Measurements from ENCODE around the gene PALLD.

PALLD gene

DNA sequence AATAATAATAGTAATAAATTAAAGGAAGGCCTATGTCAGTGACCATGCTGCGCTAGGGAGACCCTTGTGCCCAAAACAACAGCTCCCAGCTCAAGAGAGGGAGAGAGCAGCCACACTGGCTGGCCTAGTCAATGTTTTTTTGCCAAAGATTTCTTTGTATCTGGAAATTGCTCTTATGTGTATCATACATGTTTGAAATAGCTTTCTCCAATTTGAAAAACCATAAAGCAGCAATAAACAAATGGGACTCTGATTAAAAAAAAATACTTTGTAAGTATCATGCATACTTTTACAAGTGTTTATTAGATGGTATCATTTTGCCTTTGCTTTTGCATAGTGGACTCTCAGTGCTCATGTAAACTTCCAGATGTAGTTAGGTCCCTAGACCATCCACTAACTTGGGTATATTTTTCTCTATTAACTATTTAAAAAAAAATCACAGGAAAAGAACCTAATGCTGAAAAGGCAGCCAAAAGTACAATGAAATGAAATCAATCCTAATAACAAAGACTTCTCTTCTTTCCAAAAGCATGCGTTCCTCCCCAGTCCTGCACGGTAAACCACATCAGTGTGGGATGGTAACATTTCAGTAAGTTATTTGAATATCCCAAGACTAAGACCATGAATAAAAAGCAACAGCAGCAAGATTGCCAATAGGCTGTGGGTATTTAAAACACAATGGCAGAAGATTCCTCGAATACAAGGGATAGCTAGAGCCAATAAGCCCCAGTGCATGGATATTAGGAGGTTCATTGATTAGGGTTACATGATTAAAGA, 117.6 kb downstream of the PALLD start:
- Histone ChIP-seq H3K9ac (no peak overlapping the region), H3K4me3 (no peak overlapping the region), H4K20me1 (no peaks in the 10 kb centered on the region), H3K9me3 (replicated peaks in 1 of 11) (no peaks in the 10 kb centered on the region), H3K36me3 (no peaks in the 10 kb centered on the region), H3K27ac (no peak overlapping the region), H3K27me3 (no peaks in the 10 kb centered on the region), H3K4me1 (peaks cover 0 to 8% (median 0%) of the 10 kb centered on the region in 10 experiments; a peak in 4 of 20 replicates), H3K4me2 (no peak overlapping the region)
- no peak for TF ChIP-seq Cebpa-rat (IDR thresholded peaks at IDR 0.05)

DNA sequence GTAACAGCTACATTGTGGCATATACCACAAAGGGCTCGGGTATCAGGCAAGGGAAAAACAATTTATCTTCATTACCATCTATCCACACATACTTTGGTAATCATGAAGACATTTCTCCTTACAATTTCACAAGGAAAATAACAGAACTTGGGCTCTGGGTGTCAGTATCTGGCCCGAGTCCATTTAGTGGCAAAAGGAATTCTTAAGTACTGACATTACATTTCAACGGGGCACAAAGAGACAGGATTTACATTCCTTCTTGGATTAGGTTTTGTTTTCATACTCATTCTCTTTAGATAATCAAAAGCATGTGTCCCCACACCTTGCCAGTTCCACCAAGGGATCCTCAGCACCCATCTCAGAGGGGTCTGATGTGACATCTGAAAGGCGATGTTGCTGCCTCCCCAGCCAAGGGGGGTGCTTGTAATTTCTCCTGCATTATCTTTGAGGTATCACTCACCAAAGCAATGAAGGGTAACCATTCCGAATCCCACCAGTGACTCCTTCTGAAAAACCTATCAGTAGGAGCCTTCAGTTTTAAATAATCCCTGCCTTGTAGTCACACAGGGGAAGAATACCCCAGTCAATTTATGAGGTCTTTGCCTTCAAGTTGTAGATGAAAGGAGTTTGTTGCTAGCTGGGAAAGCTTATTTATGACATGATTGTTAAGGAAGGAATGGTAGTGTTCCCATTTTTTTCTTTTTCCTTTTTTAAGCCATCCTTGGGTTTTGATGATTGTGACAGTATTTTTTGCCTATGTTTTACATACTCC, 118.6 kb downstream of the PALLD start:
- TF ChIP-seq Cebpa-rat (IDR thresholded peaks at IDR 0.05) = no peak
- Histone ChIP-seq H3K27ac (no peak overlapping the region), H3K4me3 (no peak overlapping the region), H4K20me1 (no peaks in the 10 kb centered on the region), H3K4me2 (no peak overlapping the region), H3K9ac (no peak overlapping the region), H3K4me1 (peaks cover 0 to 8% (median 0%) of the 10 kb centered on the region in 10 experiments; a peak in 3 of 20 replicates), H3K36me3 (no peaks in the 10 kb centered on the region), H3K27me3 (no peaks in the 10 kb centered on the region), H3K9me3 (replicated peaks in 1 of 11) (no peaks in the 10 kb centered on the region)

DNA sequence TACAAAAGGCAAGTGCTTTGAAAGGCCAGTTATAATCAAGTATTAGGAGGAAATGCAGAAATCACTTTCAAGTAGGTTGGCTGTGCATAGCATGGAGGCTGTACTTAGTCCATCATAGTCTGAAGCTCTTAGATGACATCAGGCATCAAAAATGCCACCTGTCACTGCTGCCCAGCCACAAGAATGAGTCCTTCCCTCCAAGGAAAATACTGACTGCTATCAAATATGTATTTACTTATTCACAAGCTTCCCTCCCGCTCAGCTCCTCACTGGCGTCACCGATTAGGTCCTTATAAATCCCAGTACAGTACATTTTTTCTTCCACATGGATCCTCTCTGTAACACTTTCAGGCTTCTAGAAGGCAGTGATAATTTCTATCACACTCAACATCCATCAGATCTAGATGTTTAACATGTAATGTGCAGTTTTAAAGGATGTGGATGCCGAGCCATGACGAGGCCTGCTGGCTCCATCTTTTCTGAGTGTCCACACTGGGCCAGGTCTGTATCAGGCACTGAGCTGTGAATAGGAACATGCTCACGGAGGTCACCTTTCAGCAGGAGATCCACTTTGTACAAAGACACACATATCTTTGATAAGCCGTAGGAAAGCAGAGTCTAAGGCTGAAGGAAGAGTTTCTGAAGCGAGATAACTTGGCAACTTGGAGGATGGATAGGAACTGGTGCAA, 121.9 kb downstream of the PALLD start:
- no peaks in the 10 kb centered on the region for H3K27me3 ChIP-seq
- no peaks in the 10 kb centered on the region for H3K36me3 ChIP-seq
- no peak overlapping the region for H3K27ac ChIP-seq
- H3K9ac ChIP-seq = no peak overlapping the region
- H3K4me3 ChIP-seq = no peak overlapping the region
- H3K9me3 ChIP-seq (replicated peaks in 1 of 11) = no peaks in the 10 kb centered on the region
- H4K20me1 ChIP-seq = no peaks in the 10 kb centered on the region
- no peak overlapping the region for H3K4me2 ChIP-seq
- no peak for TF ChIP-seq Cebpa-rat (IDR thresholded peaks at IDR 0.05)
- H3K4me1 ChIP-seq = no peaks in the 10 kb centered on the region

DNA sequence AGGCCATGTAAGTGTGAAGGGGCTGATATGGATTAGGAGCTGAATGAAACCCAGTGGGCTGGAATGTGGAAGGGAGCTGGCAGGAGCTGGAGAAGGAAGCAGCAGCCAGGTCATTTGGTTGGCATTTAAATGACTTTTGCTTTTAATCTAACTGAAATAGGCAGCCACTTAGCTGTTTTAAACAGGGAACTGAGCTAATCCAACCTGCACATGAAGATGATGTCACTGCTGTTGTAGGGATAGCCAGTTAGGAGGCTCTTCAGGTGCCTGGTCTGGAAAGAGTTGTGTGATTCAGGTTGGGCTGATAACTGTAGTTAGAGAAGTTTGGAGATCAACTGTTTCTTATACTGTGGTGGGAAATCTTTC, 122.4 kb downstream of the PALLD start:
- Histone ChIP-seq H3K27ac (no peak overlapping the region), H3K4me2 (no peak overlapping the region), H3K4me3 (no peak overlapping the region), H3K9ac (no peak overlapping the region), H3K36me3 (no peaks in the 10 kb centered on the region), H3K27me3 (no peaks in the 10 kb centered on the region), H3K9me3 (replicated peaks in 1 of 11) (no peaks in the 10 kb centered on the region), H3K4me1 (no peaks in the 10 kb centered on the region), H4K20me1 (no peaks in the 10 kb centered on the region)
- TF ChIP-seq Cebpa-rat (IDR thresholded peaks at IDR 0.05) = no peak

DNA sequence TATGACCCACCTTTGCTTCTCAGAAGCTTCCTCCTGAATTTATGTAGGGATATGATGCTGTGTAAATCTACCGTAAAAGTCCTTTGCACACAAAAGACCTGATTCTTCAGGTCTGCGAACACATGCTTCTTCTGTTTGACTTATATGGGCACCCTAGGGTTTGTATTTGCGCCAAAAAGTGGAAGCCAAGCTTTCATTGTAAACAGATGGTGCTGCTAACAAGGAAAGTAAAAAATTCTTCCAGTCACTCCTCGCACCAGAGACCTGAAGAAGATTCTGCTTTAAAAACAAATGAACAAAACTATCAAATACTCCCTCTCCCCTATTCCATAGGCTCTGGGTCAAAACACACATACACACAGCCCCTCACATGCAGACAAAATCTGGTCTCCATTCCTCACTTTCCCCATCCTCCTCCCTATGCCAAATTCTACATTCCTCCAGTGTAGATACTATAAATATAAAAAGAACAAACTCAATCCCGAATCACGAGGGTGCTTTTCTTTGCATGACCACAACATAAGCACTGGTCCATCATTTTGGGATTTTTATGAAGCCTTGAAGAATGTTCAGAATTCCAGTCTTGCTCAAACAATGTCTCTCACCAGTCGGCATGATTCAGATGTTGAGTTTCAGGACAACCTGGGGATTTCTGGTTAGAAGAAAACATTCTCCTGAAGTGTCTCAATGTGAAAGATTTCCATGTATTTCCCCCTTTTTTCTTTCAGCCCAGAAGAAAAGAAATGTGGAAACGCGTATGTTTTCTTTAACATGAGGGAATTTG, 125.1 kb downstream of the PALLD start:
- H3K36me3 ChIP-seq = no peaks in the 10 kb centered on the region
- H3K27ac ChIP-seq = no peak overlapping the region
- H3K27me3 ChIP-seq = no peaks in the 10 kb centered on the region
- H3K4me2 ChIP-seq = no peak overlapping the region
- H3K4me3 ChIP-seq = no peak overlapping the region
- no peaks in the 10 kb centered on the region for H3K9me3 ChIP-seq (replicated peaks in 1 of 11)
- TF ChIP-seq Cebpa-rat (IDR thresholded peaks at IDR 0.05) = no peak
- no peak overlapping the region for H3K9ac ChIP-seq
- no peaks in the 10 kb centered on the region for H4K20me1 ChIP-seq
- H3K4me1 ChIP-seq = no peaks in the 10 kb centered on the region

DNA sequence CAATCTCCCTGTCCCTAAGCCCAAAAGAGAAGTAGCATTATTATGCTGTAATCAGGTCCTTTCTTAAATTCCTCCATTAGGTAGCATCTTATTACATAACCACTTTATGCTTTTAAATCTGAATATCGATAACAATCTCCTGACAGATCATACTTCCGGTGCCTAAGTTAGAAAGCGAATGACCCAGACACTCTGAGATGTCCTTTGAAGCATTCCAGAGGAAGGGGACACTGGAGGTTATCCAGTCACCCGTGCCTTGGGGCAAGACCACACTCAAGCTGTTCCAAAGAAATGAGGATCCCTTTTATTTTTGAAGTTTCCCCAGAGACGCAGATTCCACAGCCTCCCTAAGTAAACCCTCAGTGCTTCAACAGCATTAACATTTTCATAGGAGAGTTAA, 125.7 kb downstream of the PALLD start:
- Histone ChIP-seq H3K4me2 (no peak overlapping the region), H3K9me3 (replicated peaks in 1 of 11) (no peaks in the 10 kb centered on the region), H3K9ac (no peak overlapping the region), H4K20me1 (no peaks in the 10 kb centered on the region), H3K36me3 (no peaks in the 10 kb centered on the region), H3K27me3 (no peaks in the 10 kb centered on the region), H3K27ac (no peak overlapping the region), H3K4me1 (no peaks in the 10 kb centered on the region), H3K4me3 (no peak overlapping the region)
- no peak for TF ChIP-seq Cebpa-rat (IDR thresholded peaks at IDR 0.05)

DNA sequence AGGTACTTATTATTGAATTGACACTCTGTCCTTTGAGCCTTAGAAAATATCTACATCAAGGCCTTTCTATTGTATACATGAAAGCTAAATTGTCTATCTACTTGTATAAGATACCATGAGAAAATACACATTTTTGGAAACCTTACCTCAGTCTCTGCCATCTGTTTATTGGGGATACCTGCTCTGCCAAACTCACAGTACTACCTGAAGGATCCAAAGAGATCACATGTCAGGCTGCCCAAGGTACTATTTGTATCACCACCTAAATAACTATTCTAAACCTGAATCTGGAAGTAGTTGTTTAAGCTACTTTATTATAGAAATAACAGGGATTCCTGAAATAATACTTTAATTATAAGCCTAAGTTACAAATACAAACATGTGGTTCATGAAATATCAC, 126.2 kb downstream of the PALLD start:
- TF ChIP-seq Cebpa-rat (IDR thresholded peaks at IDR 0.05) = no peak
- Histone ChIP-seq H3K9me3 (replicated peaks in 1 of 11) (no peaks in the 10 kb centered on the region), H4K20me1 (no peaks in the 10 kb centered on the region), H3K9ac (no peak overlapping the region), H3K36me3 (no peaks in the 10 kb centered on the region), H3K4me2 (no peak overlapping the region), H3K27me3 (no peaks in the 10 kb centered on the region), H3K4me1 (no peaks in the 10 kb centered on the region), H3K4me3 (no peak overlapping the region), H3K27ac (no peak overlapping the region)

DNA sequence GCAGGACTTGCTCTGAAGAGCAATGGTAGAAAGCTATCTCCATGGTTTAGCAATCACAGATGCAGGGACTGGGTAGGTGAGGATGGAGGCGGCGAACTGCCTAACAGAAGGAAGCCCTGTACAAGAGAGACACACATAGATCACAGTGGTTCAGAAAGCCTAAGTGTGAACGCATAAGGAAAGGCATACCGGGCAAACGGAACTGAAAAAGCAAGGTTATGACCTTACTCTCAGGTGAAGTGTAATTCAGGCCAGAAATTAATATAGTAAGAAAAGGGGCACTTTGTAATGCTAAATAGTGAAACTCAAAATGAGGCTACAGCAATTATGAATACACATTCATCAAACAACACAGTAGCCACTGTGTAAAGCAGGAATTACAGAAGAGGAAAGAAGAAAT, 126.6 kb downstream of the PALLD start:
- no peaks in the 10 kb centered on the region for H3K27me3 ChIP-seq
- no peak overlapping the region for H3K4me3 ChIP-seq
- H3K4me2 ChIP-seq = no peak overlapping the region
- no peaks in the 10 kb centered on the region for H3K36me3 ChIP-seq
- H3K4me1 ChIP-seq = no peaks in the 10 kb centered on the region
- TF ChIP-seq Cebpa-rat (IDR thresholded peaks at IDR 0.05) = no peak
- no peak overlapping the region for H3K27ac ChIP-seq
- no peaks in the 10 kb centered on the region for H4K20me1 ChIP-seq
- H3K9ac ChIP-seq = no peak overlapping the region
- H3K9me3 ChIP-seq (replicated peaks in 1 of 11) = no peaks in the 10 kb centered on the region

DNA sequence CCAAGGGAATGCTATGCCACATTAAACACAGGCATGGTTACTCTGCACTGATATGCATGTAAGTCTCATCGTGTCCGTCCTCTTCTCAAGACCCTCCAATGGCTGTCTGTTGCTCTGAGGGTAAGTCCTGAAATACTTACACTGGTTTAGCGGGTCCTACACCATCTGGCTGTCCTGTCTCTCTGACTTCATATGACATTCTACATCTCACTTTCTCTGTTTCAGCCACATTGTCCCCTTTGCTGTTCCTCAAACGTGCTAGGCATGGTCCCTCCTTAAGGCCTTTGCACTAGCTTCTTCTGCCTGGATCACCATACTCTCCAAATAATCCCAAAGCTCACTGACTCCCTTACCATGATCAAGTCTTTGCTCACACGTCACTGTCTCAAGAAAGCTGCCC, 131.4 kb downstream of the PALLD start:
- H3K36me3 ChIP-seq = no peaks in the 10 kb centered on the region
- H3K4me2 ChIP-seq = no peak overlapping the region
- peaks cover 28 to 36% (median 30%) of the 10 kb centered on the region in 11 experiments for H3K27me3 ChIP-seq
- H3K27ac ChIP-seq = no peak overlapping the region
- H3K4me1 ChIP-seq = peaks cover 0 to 20% (median 16%) of the 10 kb centered on the region in 10 experiments; a peak in 16 of 20 replicates
- H3K4me3 ChIP-seq = no peak overlapping the region
- no peaks in the 10 kb centered on the region for H3K9me3 ChIP-seq (replicated peaks in 1 of 11)
- TF ChIP-seq Cebpa-rat (IDR thresholded peaks at IDR 0.05) = no peak
- no peaks in the 10 kb centered on the region for H4K20me1 ChIP-seq
- no peak overlapping the region for H3K9ac ChIP-seq

All from BLaER1 treated with 17β-estradiol and CSF1 and Interleukin-3, amounts not matched to agents 10 nM and 100 nM (cell line).